ENCODE results near the gene IGFBP7.
"Not testable (repeated sequence)": the region's sequence is repeated elsewhere in the genome, so short reads cannot be mapped to it uniquely, and the experiment has no call there.

IGFBP7 gene

GRCh38 chr4:57073559-57073958, 36.6 kb downstream of the IGFBP7 start:
- DNase-seq (ENCODE audit: low read depth): no peak

GRCh38 chr4:57071326-57071725, 38.9 kb downstream of the IGFBP7 start:
- no peak for DNase-seq (ENCODE audit: low read depth)

- no peak for DNase-seq (ENCODE audit: low read depth)
Measured at GRCh38 chr4:57070461-57070860, 39.7 kb downstream of the IGFBP7 start.

- no peak for DNase-seq (ENCODE audit: low read depth)
Measured at GRCh38 chr4:57068237-57068981, 41.8 kb downstream of the IGFBP7 start.

- DNase-seq (ENCODE audit: low read depth): no peak
Measured at GRCh38 chr4:57065730-57066482, 44.3 kb downstream of the IGFBP7 start.

- DNase-seq (ENCODE audit: low read depth): no peak
Measured at GRCh38 chr4:57064811-57065711, 45.1 kb downstream of the IGFBP7 start.

- DNase-seq (ENCODE audit: low read depth): no peak
Measured at GRCh38 chr4:57064120-57064519, 46.1 kb downstream of the IGFBP7 start.

GRCh38 chr4:57063518-57063917, 46.7 kb downstream of the IGFBP7 start:
- no peak for DNase-seq (ENCODE audit: low read depth)

GRCh38 chr4:57061395-57061794, 48.8 kb downstream of the IGFBP7 start:
- DNase-seq (ENCODE audit: low read depth): no peak

- DNase-seq (ENCODE audit: low read depth): not testable (repeated sequence)
Measured at GRCh38 chr4:57060717-57061067, 49.5 kb downstream of the IGFBP7 start.

- no peak for DNase-seq (ENCODE audit: low read depth)
Measured at GRCh38 chr4:57059890-57060716, 50.1 kb downstream of the IGFBP7 start.

GRCh38 chr4:57055886-57056285, 54.3 kb downstream of the IGFBP7 start:
- no peak for DNase-seq (ENCODE audit: low read depth)

- DNase-seq (ENCODE audit: low read depth): no peak
Measured at GRCh38 chr4:57053508-57053907, 56.7 kb downstream of the IGFBP7 start.

- no peak for DNase-seq (ENCODE audit: low read depth)
Measured at GRCh38 chr4:57051524-57051923, 58.7 kb downstream of the IGFBP7 start.

GRCh38 chr4:57051095-57051494, 59.1 kb downstream of the IGFBP7 start:
- no peak for DNase-seq (ENCODE audit: low read depth)

GRCh38 chr4:57048590-57049304, 61.4 kb downstream of the IGFBP7 start:
- no peak for DNase-seq (ENCODE audit: low read depth)

- not testable (repeated sequence) for DNase-seq (ENCODE audit: low read depth)
Measured at GRCh38 chr4:57047046-57047445, 63.1 kb downstream of the IGFBP7 start.

GRCh38 chr4:57044996-57045395, 65.2 kb downstream of the IGFBP7 start:
- no peak for DNase-seq (ENCODE audit: low read depth)

GRCh38 chr4:57044279-57044678, 65.9 kb downstream of the IGFBP7 start:
- no peak for DNase-seq (ENCODE audit: low read depth)

- DNase-seq (ENCODE audit: low read depth): no peak
Measured at GRCh38 chr4:57043347-57044251, 66.6 kb downstream of the IGFBP7 start.

Measured in stimulated activated CD8-positive, alpha-beta memory T cell treated with anti-CD3 and anti-CD28 coated beads, Interleukin-12 subunit alpha, Interleukin-12 subunit beta, amount 100 ng/mL, for 4 hours (primary cell).